CD4-positive, alpha-beta T cell treated with Interferon alpha-2 for 1 hour (primary cell): Measurements from ENCODE around the gene ACOX3.

ENCODE experiments used
- DNase-seq, 2 donors: peaks; one replicate each; pipeline ENCODE4 v3.0.0-alpha.2; 2020 to 2022

The ACOX3 gene

GRCh38 chr4:8332891-8333331 is 107.6 kb downstream of the ACOX3 start:
- no peak for DNase-seq

- DNase-seq: no peak
Observed at GRCh38 chr4:8332038-8332857, 108.3 kb downstream of the ACOX3 start.

GRCh38 chr4:8331575-8331955 is 109.0 kb downstream of the ACOX3 start:
- DNase-seq: no peak

GRCh38 chr4:8330821-8331574 is 109.5 kb downstream of the ACOX3 start:
- DNase-seq: no peak

- DNase-seq: no peak
Observed at GRCh38 chr4:8329859-8330761, 110.4 kb downstream of the ACOX3 start.

GRCh38 chr4:8329560-8329858 is 111.0 kb downstream of the ACOX3 start:
- no peak for DNase-seq

- no peak for DNase-seq
Observed at GRCh38 chr4:8328866-8329559, 111.5 kb downstream of the ACOX3 start.

GRCh38 chr4:8328456-8328855 is 112.1 kb downstream of the ACOX3 start:
- no peak for DNase-seq

- no peak for DNase-seq
Observed at GRCh38 chr4:8326206-8326605, 114.3 kb downstream of the ACOX3 start.

GRCh38 chr4:8325291-8325973 is 115.1 kb downstream of the ACOX3 start:
- no peak for DNase-seq

GRCh38 chr4:8324640-8325239 is 115.8 kb downstream of the ACOX3 start:
- DNase-seq: no peak

- no peak for DNase-seq
Observed at GRCh38 chr4:8323947-8324555, 116.5 kb downstream of the ACOX3 start.

- DNase-seq: no peak
Observed at GRCh38 chr4:8322794-8323704, 117.5 kb downstream of the ACOX3 start.

- DNase-seq: no peak
Observed at GRCh38 chr4:8321771-8322170, 118.8 kb downstream of the ACOX3 start.

- DNase-seq: no peak
Observed at GRCh38 chr4:8321220-8321619, 119.3 kb downstream of the ACOX3 start.

GRCh38 chr4:8320386-8320750 is 120.2 kb downstream of the ACOX3 start:
- no peak for DNase-seq

- DNase-seq: no peak
Observed at GRCh38 chr4:8319731-8320385, 120.7 kb downstream of the ACOX3 start.

- DNase-seq: no peak
Observed at GRCh38 chr4:8319061-8319460, 121.5 kb downstream of the ACOX3 start.

GRCh38 chr4:8318509-8318908 is 122.0 kb downstream of the ACOX3 start:
- no peak for DNase-seq

- DNase-seq: no peak
Observed at GRCh38 chr4:8317474-8317873, 123.0 kb downstream of the ACOX3 start.
